ENCODE results near the gene FARSB. TPM values are rescaled to one million over a fixed set of nuclear protein-coding genes. Genes with fewer than 3 reads are reported as not detected.
A peak's percentile ranks its signal among the peaks of the same experiment; 100 is the strongest.

Gene FARSB
- total and polyA plus RNA-seq, 8 donors = 12.4 to 26.5 (median 23.5) TPM

- peak overlapping the region in 1 of 2 donors; percentile 71 for H3K27ac ChIP-seq
- DNase-seq (no peak), ATAC-seq (peak; percentile 18)
- H3K4me1 ChIP-seq = peaks cover 0 to 5% of the 10 kb centered on the region in 2 donors
- TF ChIP-seq, protein P1, sequence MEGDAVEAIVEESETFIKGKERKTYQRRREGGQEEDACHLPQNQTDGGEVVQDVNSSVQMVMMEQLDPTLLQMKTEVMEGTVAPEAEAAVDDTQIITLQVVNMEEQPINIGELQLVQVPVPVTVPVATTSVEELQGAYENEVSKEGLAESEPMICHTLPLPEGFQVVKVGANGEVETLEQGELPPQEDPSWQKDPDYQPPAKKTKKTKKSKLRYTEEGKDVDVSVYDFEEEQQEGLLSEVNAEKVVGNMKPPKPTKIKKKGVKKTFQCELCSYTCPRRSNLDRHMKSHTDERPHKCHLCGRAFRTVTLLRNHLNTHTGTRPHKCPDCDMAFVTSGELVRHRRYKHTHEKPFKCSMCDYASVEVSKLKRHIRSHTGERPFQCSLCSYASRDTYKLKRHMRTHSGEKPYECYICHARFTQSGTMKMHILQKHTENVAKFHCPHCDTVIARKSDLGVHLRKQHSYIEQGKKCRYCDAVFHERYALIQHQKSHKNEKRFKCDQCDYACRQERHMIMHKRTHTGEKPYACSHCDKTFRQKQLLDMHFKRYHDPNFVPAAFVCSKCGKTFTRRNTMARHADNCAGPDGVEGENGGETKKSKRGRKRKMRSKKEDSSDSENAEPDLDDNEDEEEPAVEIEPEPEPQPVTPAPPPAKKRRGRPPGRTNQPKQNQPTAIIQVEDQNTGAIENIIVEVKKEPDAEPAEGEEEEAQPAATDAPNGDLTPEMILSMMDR (IDR thresholded peaks at IDR 0.05) = no peak
- no peaks in the 10 kb centered on the region for H3K27me3 ChIP-seq
- H3K4me3 ChIP-seq = no peak overlapping the region
- H3K36me3 ChIP-seq = peaks cover 0 to 94% of the 10 kb centered on the region in 2 donors
- no peaks in the 10 kb centered on the region for H3K9me3 ChIP-seq
- intact Hi-C loops (cut with DNase I) = no loop called here
Measured at GRCh38 chr2:222622910-222623309, 33.0 kb downstream of the FARSB start.

GRCh38 chr2:222621893-222622292 lies 34.0 kb downstream of the FARSB start:
- H3K27me3 ChIP-seq = no peaks in the 10 kb centered on the region
- no peaks in the 10 kb centered on the region for H3K9me3 ChIP-seq
- ATAC-seq (no peak), DNase-seq (no peak)
- H3K4me1 ChIP-seq = peaks cover 0 to 5% of the 10 kb centered on the region in 2 donors
- TF ChIP-seq, protein P1 (IDR thresholded peaks at IDR 0.05) = no peak
- H3K27ac ChIP-seq = peak overlapping the region in 1 of 2 donors; percentile 71
- no peak overlapping the region for H3K4me3 ChIP-seq
- intact Hi-C loops (cut with DNase I) = no loop called here
- H3K36me3 ChIP-seq = peaks cover 0 to 84% of the 10 kb centered on the region in 2 donors

GRCh38 chr2:222615320-222615719 lies 40.6 kb downstream of the FARSB start:
- TF ChIP-seq, protein P1 (IDR thresholded peaks at IDR 0.05) = no peak
- Histone ChIP-seq H3K4me1 (no peaks in the 10 kb centered on the region), H3K4me3 (no peak overlapping the region), H3K27me3 (no peaks in the 10 kb centered on the region), H3K9me3 (no peaks in the 10 kb centered on the region), H3K36me3 (peaks cover 0 to 63% of the 10 kb centered on the region in 2 donors), H3K27ac (no peak overlapping the region)
- ATAC-seq = no peak
- DNase-seq = no peak
- intact Hi-C loops (cut with DNase I) = no loop called here

GRCh38 chr2:222613715-222614331 lies 42.1 kb downstream of the FARSB start:
- ATAC-seq = peak; percentile 88
- DNase-seq = peak in 2 of 4 donors; percentile 26 to 53
- H3K9me3 ChIP-seq = no peaks in the 10 kb centered on the region
- no peaks in the 10 kb centered on the region for H3K4me1 ChIP-seq
- H3K27me3 ChIP-seq = no peaks in the 10 kb centered on the region
- TF ChIP-seq, protein P1 (IDR thresholded peaks at IDR 0.05) = peak; percentile 56 to 68
- no peak overlapping the region for H3K4me3 ChIP-seq
- peaks cover 0 to 58% of the 10 kb centered on the region in 2 donors for H3K36me3 ChIP-seq
- intact Hi-C loops (cut with DNase I) = no loop called here
- no peak overlapping the region for H3K27ac ChIP-seq

GRCh38 chr2:222611684-222612083 lies 44.2 kb downstream of the FARSB start:
- Histone ChIP-seq H3K4me3 (no peak overlapping the region), H3K27ac (no peak overlapping the region), H3K4me1 (no peaks in the 10 kb centered on the region), H3K36me3 (peaks cover 0 to 60% of the 10 kb centered on the region in 2 donors), H3K27me3 (no peaks in the 10 kb centered on the region), H3K9me3 (no peaks in the 10 kb centered on the region)
- ATAC-seq (no peak), DNase-seq (peak in 1 of 4 donors; percentile 73)
- TF ChIP-seq, protein P1 (IDR thresholded peaks at IDR 0.05) = no peak
- intact Hi-C loops (cut with DNase I) = no loop called here

Measured in left lung (tissue), 10 donors.